Mucosa of descending colon (tissue), 3 donors: ENCODE data around the gene KCNQ1OT1. TPM values are rescaled to one million over a fixed set of nuclear protein-coding genes. Genes with fewer than 3 reads are reported as not detected.

ENCODE experiments used
- ATAC-seq: fragments of 200-7000 bp; cut with Tn5 transposase; one replicate; pipeline ENCODE4 v1.9.1; 2020; ENCODE audit warnings: mild to moderate bottlenecking, moderate library complexity
- DNase-seq, 3 donors: peaks; one replicate each; pipeline ENCODE4 v3.0.0-alpha.2; 2020
- H3K36me3 ChIP-seq: fragments of 200-600 bp; one replicate; pipeline ENCODE4 v1.8.0; 2021; ENCODE audit warnings: low read depth, mild to moderate bottlenecking
- H3K4me1 ChIP-seq: fragments of 200-600 bp; one replicate; pipeline ENCODE4 v1.8.0; 2021; ENCODE audit warnings: low read depth, mild to moderate bottlenecking
- H3K4me3 ChIP-seq: fragments of 200-600 bp; one replicate; pipeline ENCODE4 v1.8.0; 2021; ENCODE audit warnings: mild to moderate bottlenecking
- H3K9me3 ChIP-seq: fragments of 200-600 bp; one replicate; pipeline ENCODE4 v1.8.0; 2021; ENCODE audit warnings: mild to moderate bottlenecking
- CTCF ChIP-seq: fragments of 200-600 bp; IDR thresholded peaks from one replicate; pipeline ENCODE4 v1.8.0; 2022; ENCODE audit warnings: antibody characterized with exemption, mild to moderate bottlenecking
- intact Hi-C, 2 donors: fragments of 100-400 bp; cut with DNase I in 1 of 2; cut with micrococcal nuclease in 1 of 2; formaldehyde crosslinking; loops; one replicate each; pipeline versions ENCODE4 v1.11.0 to v1.11.1; 2022; cut with DNase I, micrococcal nuclease
- total RNA-seq, 3 donors: library from RNA; stranded (reverse); fragmentation: NEBNext Ultra II Directional in 2 of 3; extraction: Animal tissue kit (Norgen Biotek cat#: 25700) in 2 of 3; gene quantifications; one replicate each; pipeline versions ENCODE4 v1.2.1 to v1.2.4, GENCODE V29; 2021 to 2023
- donor health status: DM: no; HTN: no; CAD: no; lungs with moderate emphysema.
- donor health status: DM: no; HTN: no; CAD: no.
- donor health status: DM: no; HTN: yes; CAD: no.

The KCNQ1OT1 gene
- total RNA-seq, 3 donors from 2014 or later: 1.5 to 1.7 (median 1.7) TPM

- no peaks in the 10 kb centered on the region for H3K9me3 ChIP-seq
- DNase-seq (no peak), ATAC-seq (no peak)
- H3K4me3 ChIP-seq: no peak overlapping the region
- H3K4me1 ChIP-seq: no peaks in the 10 kb centered on the region
- H3K36me3 ChIP-seq: no peaks in the 10 kb centered on the region
- intact Hi-C loops: no loop called here
- no peak for TF ChIP-seq CTCF
These were observed 15.1 kb upstream of the KCNQ1OT1 start for GRCh38 chr11:2714871-2715270.

- H3K4me1 ChIP-seq: no peaks in the 10 kb centered on the region
- no peaks in the 10 kb centered on the region for H3K9me3 ChIP-seq
- intact Hi-C loops: no loop called here
- ATAC-seq: peak; percentile 22
- H3K4me3 ChIP-seq: no peak overlapping the region
- TF ChIP-seq CTCF: no peak
- DNase-seq: no peak
- no peaks in the 10 kb centered on the region for H3K36me3 ChIP-seq
These were observed 14.6 kb upstream of the KCNQ1OT1 start for GRCh38 chr11:2714463-2714800.

- Histone ChIP-seq H3K4me1 (no peaks in the 10 kb centered on the region), H3K36me3 (no peaks in the 10 kb centered on the region), H3K4me3 (no peak overlapping the region), H3K9me3 (no peaks in the 10 kb centered on the region)
- intact Hi-C loops: no loop called here
- DNase-seq (no peak), ATAC-seq (no peak)
- no peak for TF ChIP-seq CTCF
These were observed 14.1 kb upstream of the KCNQ1OT1 start for GRCh38 chr11:2713661-2714462.

- intact Hi-C loops: no loop called here
- TF ChIP-seq CTCF: no peak
- H3K4me3 ChIP-seq: no peak overlapping the region
- H3K4me1 ChIP-seq: no peaks in the 10 kb centered on the region
- no peaks in the 10 kb centered on the region for H3K36me3 ChIP-seq
- H3K9me3 ChIP-seq: no peaks in the 10 kb centered on the region
- DNase-seq: no peak
- ATAC-seq: peak; percentile 39
These were observed 13.3 kb upstream of the KCNQ1OT1 start for GRCh38 chr11:2713094-2713493.

GRCh38 chr11:2711161-2711560 is 11.4 kb upstream of the KCNQ1OT1 start:
- intact Hi-C loops: no loop called here
- peak in 1 of 3 donors; percentile 14 for DNase-seq
- no peak for ATAC-seq
- peaks cover 3% of the 10 kb centered on the region for H3K9me3 ChIP-seq
- H3K4me3 ChIP-seq: no peak overlapping the region
- no peak for TF ChIP-seq CTCF
- H3K4me1 ChIP-seq: no peaks in the 10 kb centered on the region
- H3K36me3 ChIP-seq: no peaks in the 10 kb centered on the region

- ATAC-seq: no peak
- Histone ChIP-seq H3K4me1 (no peaks in the 10 kb centered on the region), H3K36me3 (no peaks in the 10 kb centered on the region), H3K9me3 (peaks cover 3% of the 10 kb centered on the region), H3K4me3 (no peak overlapping the region)
- intact Hi-C loops: no loop called here
- no peak for TF ChIP-seq CTCF
- no peak for DNase-seq
These were observed 9.6 kb upstream of the KCNQ1OT1 start for GRCh38 chr11:2709429-2709828.
